ENCODE data around the gene B3GALT5.
"Not testable (repeated sequence)": the region's sequence is repeated elsewhere in the genome, so short reads cannot be mapped to it uniquely, and the experiment has no call there.

The B3GALT5 gene

GRCh38 chr21:39669485-39669884 is 56.7 kb downstream of the B3GALT5 start:
- no peak for DNase-seq

GRCh38 chr21:39669976-39670661 is 57.4 kb downstream of the B3GALT5 start:
- no peak for DNase-seq

GRCh38 chr21:39670701-39671100 is 58.0 kb downstream of the B3GALT5 start:
- no peak for DNase-seq

GRCh38 chr21:39671986-39672385 is 59.2 kb downstream of the B3GALT5 start:
- DNase-seq = no peak

- DNase-seq = no peak
Measured at GRCh38 chr21:39673163-39673562, 60.4 kb downstream of the B3GALT5 start.

GRCh38 chr21:39673736-39674135 is 61.0 kb downstream of the B3GALT5 start:
- DNase-seq = no peak

- no peak for DNase-seq
Measured at GRCh38 chr21:39674801-39675200, 62.1 kb downstream of the B3GALT5 start.

GRCh38 chr21:39675590-39675989 is 62.9 kb downstream of the B3GALT5 start:
- no peak for DNase-seq

GRCh38 chr21:39675993-39676661 is 63.4 kb downstream of the B3GALT5 start:
- no peak for DNase-seq

GRCh38 chr21:39680216-39680615 is 67.5 kb downstream of the B3GALT5 start:
- DNase-seq = no peak

- no peak for DNase-seq
Measured at GRCh38 chr21:39681257-39681656, 68.5 kb downstream of the B3GALT5 start.

GRCh38 chr21:39681845-39682244 is 69.1 kb downstream of the B3GALT5 start:
- no peak for DNase-seq

GRCh38 chr21:39685236-39685635 is 72.5 kb downstream of the B3GALT5 start:
- no peak for DNase-seq

GRCh38 chr21:39685991-39686390 is 73.3 kb downstream of the B3GALT5 start:
- no peak for DNase-seq

- DNase-seq = no peak
Measured at GRCh38 chr21:39686646-39687468, 74.1 kb downstream of the B3GALT5 start.

GRCh38 chr21:39688010-39688409 is 75.3 kb downstream of the B3GALT5 start:
- DNase-seq = no peak

- not testable (repeated sequence) for DNase-seq
Measured at GRCh38 chr21:39689860-39690259, 77.1 kb downstream of the B3GALT5 start.

GRCh38 chr21:39690454-39690853 is 77.7 kb downstream of the B3GALT5 start:
- no peak for DNase-seq

GRCh38 chr21:39694750-39695149 is 82.0 kb downstream of the B3GALT5 start:
- DNase-seq = no peak

GRCh38 chr21:39696196-39696595 is 83.5 kb downstream of the B3GALT5 start:
- no peak for DNase-seq

- no peak for DNase-seq
Measured at GRCh38 chr21:39696618-39697017, 83.9 kb downstream of the B3GALT5 start.

- DNase-seq = no peak
Measured at GRCh38 chr21:39700318-39700717, 87.6 kb downstream of the B3GALT5 start.

GRCh38 chr21:39703578-39703977 is 90.8 kb downstream of the B3GALT5 start:
- no peak for DNase-seq

GRCh38 chr21:39705849-39706248 is 93.1 kb downstream of the B3GALT5 start:
- no peak for DNase-seq

Measured in bone marrow (tissue), 2 donors.